Liver (tissue), 9 donors: ENCODE data around the gene FGFR3. TPM values are rescaled to one million over a fixed set of nuclear protein-coding genes. Genes with fewer than 3 reads are reported as not detected.

Experiments
- DNase-seq: peaks from one replicate; pipeline ENCODE4 v3.0.0-alpha.2; 2017; ENCODE audit warnings: low spot score
- H3K27ac ChIP-seq, 2 donors: one replicate each; pipeline ENCODE4 v1.7.0; 2013; ENCODE audit warnings: inconsistent platforms in 2 of 2, low read length in 2 of 2, control low read depth in 1 of 2, low read depth in 1 of 2, mild to moderate bottlenecking in 1 of 2
- H3K27me3 ChIP-seq, 4 donors: one replicate each; pipeline versions ENCODE4 v1.6.1 to v1.7.0; 2013; ENCODE audit warnings: low read length in 3 of 4, inconsistent platforms in 1 of 4, mild to moderate bottlenecking in 1 of 4, moderate library complexity in 1 of 4; ENCODE audit not compliant: control insufficient read depth in 4 of 4, insufficient read depth in 4 of 4
- H3K36me3 ChIP-seq, 4 donors: one replicate each; pipeline versions ENCODE4 v1.6.1 to v1.7.0; 2013; ENCODE audit warnings: low read length in 3 of 4, mild to moderate bottlenecking in 3 of 4, low read depth in 1 of 4, moderate library complexity in 1 of 4; ENCODE audit not compliant: control insufficient read depth in 4 of 4, insufficient read depth in 3 of 4
- H3K4me1 ChIP-seq, 4 donors: one replicate each; pipeline versions ENCODE4 v1.6.1 to v1.7.0; 2013; ENCODE audit warnings: low read length in 3 of 4, mild to moderate bottlenecking in 3 of 4, moderate library complexity in 1 of 4; ENCODE audit not compliant: control insufficient read depth in 4 of 4, insufficient read depth in 4 of 4
- H3K4me3 ChIP-seq, 3 donors: one replicate each; pipeline versions ENCODE4 v1.6.1 to v1.7.0; 2013; ENCODE audit warnings: low read length in 3 of 3, control low read depth in 1 of 3, low read depth in 1 of 3, mild to moderate bottlenecking in 1 of 3
- H3K9ac ChIP-seq, 2 donors: one replicate each; pipeline ENCODE4 v1.7.0; 2013; ENCODE audit warnings: low read length in 2 of 2, mild to moderate bottlenecking in 2 of 2, moderate library complexity in 2 of 2, control low read depth in 1 of 2, low read depth in 1 of 2
- H3K9me3 ChIP-seq, 4 donors: one replicate each; pipeline versions ENCODE4 v1.6.1 to v1.7.0; 2013; ENCODE audit warnings: low read length in 3 of 4; ENCODE audit not compliant: control insufficient read depth in 4 of 4
- CTCF ChIP-seq: fragments of 150-350 bp; IDR thresholded peaks from 2 replicates; pipeline ENCODE4 v1.5.1; 2017; ENCODE audit warnings: improper control_type of control experiment, low read depth, low read length; ENCODE audit not compliant: missing input control
- EGR1 ChIP-seq, 2 donors: IDR thresholded peaks; 2 replicates each; pipeline ENCODE4 v1.6.1; 2016 to 2018; ENCODE audit warnings: antibody characterized with exemption in 2 of 2, low read depth in 2 of 2
- FOXA1 ChIP-seq: IDR thresholded peaks from 2 replicates; pipeline ENCODE4 v1.6.1; 2016; ENCODE audit warnings: antibody characterized with exemption
- FOXA2 ChIP-seq: IDR thresholded peaks from 2 replicates; pipeline ENCODE4 v1.6.1; 2016; ENCODE audit warnings: antibody characterized with exemption
- GABPA ChIP-seq, 2 donors: IDR thresholded peaks in 1 of 2; conservative IDR thresholded peaks in 1 of 2; 2 replicates each; pipeline ENCODE4 v1.6.1; 2016; ENCODE audit warnings: antibody characterized with exemption in 2 of 2, mild to moderate bottlenecking in 1 of 2, moderate library complexity in 1 of 2
- HNF4A ChIP-seq, 2 donors: conservative IDR thresholded peaks; 2 replicates each; pipeline ENCODE4 v1.6.1; 2016; ENCODE audit warnings: antibody characterized with exemption in 2 of 2, mild to moderate bottlenecking in 2 of 2
- HNF4G ChIP-seq: IDR thresholded peaks from 2 replicates; pipeline ENCODE4 v1.6.1; 2016; ENCODE audit warnings: antibody characterized with exemption
- JUND ChIP-seq, 2 donors: IDR thresholded peaks; 2 replicates each; pipeline ENCODE4 v1.6.1; 2016; ENCODE audit warnings: antibody characterized with exemption in 2 of 2
- MAX ChIP-seq: IDR thresholded peaks from 2 replicates; pipeline ENCODE4 v1.6.1; 2016; ENCODE audit warnings: antibody characterized with exemption
- NR2F2 ChIP-seq: IDR thresholded peaks from 2 replicates; pipeline ENCODE4 v1.6.1; 2016; ENCODE audit warnings: antibody characterized with exemption
- RAD21 ChIP-seq, 2 donors: IDR thresholded peaks; 2 replicates each; pipeline ENCODE4 v1.6.1; 2016; ENCODE audit warnings: antibody characterized with exemption in 2 of 2, mild to moderate bottlenecking in 2 of 2
- REST ChIP-seq: IDR thresholded peaks from 2 replicates; pipeline ENCODE4 v1.6.1; 2016; ENCODE audit warnings: antibody characterized with exemption, mild to moderate bottlenecking
- RXRA ChIP-seq, 2 donors: IDR thresholded peaks; 2 replicates each; pipeline ENCODE4 v1.6.1; 2017 to 2018; ENCODE audit warnings: antibody characterized with exemption in 2 of 2, mild to moderate bottlenecking in 1 of 2
- SP1 ChIP-seq: IDR thresholded peaks from 2 replicates; pipeline ENCODE4 v1.6.1; 2018; ENCODE audit warnings: antibody characterized with exemption, mild to moderate bottlenecking
- TAF1 ChIP-seq: conservative IDR thresholded peaks from 2 replicates; pipeline ENCODE4 v1.6.1; 2016; ENCODE audit warnings: antibody characterized with exemption, mild to moderate bottlenecking
- YY1 ChIP-seq: IDR thresholded peaks from 2 replicates; pipeline ENCODE4 v1.6.1; 2016; ENCODE audit warnings: antibody characterized with exemption, mild to moderate bottlenecking
- WGBS: extraction: QIAGEN DNeasy Blood & Tissue Kit; methylation state at CpG from one replicate; pipeline ENCODE4 v1.1.7; 2013; 5-methylcytosine and 5-hydroxymethylcytosine counted together
- polyA plus RNA-seq, 2 donors: library from polyadenylated mRNA; stranded (reverse) in 1 of 2; unstranded in 1 of 2; fragments of 200-250 nt in 1 of 2; fragments of >200 nt in 1 of 2; fragmentation: Nextera tagmentation in 1 of 2; extraction: Ambion mirVana in 1 of 2; gene quantifications; one replicate each; pipeline versions ENCODE4 v1.2.1 to v1.2.3, GENCODE V29; 2013 to 2015
- total RNA-seq, 2 donors: library from RNA; depleted of rRNA; stranded (reverse); fragments of >200 nt; gene quantifications; one replicate each; pipeline ENCODE4 v1.2.3, GENCODE V29; 2014
- TF ChIP-seq, protein P1 (sequence below): IDR thresholded peaks from 2 replicates; pipeline ENCODE4 v1.6.1; 2016; ENCODE audit warnings: antibody characterized with exemption
- TF ChIP-seq, protein P2 (sequence below): IDR thresholded peaks from 2 replicates; pipeline ENCODE4 v1.6.1; 2016; ENCODE audit warnings: antibody characterized with exemption
- donor health status: healthy.
- donor health status: healthy.
- donor health status: healthy.
- donor health status: healthy.
- donor health status: healthy.

Gene FGFR3
- total and polyA plus RNA-seq, 4 donors = 5.6 to 40.0 (median 29.1) TPM

- no peaks in the 10 kb centered on the region for H3K27me3 ChIP-seq
- TF ChIP-seq, protein P1, sequence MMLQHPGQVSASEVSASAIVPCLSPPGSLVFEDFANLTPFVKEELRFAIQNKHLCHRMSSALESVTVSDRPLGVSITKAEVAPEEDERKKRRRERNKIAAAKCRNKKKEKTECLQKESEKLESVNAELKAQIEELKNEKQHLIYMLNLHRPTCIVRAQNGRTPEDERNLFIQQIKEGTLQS = no peak
- no peak for TF ChIP-seq YY1
- H3K9ac ChIP-seq = no peak overlapping the region
- H3K4me1 ChIP-seq = peaks cover 0 to 11% (median 3%) of the 10 kb centered on the region in 4 donors
- no peaks in the 10 kb centered on the region for H3K9me3 ChIP-seq
- WGBS = 96% methylated on average over 12 of the region's 12 CpGs
- no peak for DNase-seq
- H3K4me3 ChIP-seq = no peak overlapping the region
- H3K27ac ChIP-seq = no peak overlapping the region
- H3K36me3 ChIP-seq = peaks cover 8 to 59% (median 22%) of the 10 kb centered on the region in 4 donors
These were observed 30.4 kb downstream of the FGFR3 start for GRCh38 chr4:1823545-1823932.

GRCh38 chr4:1824746-1825145 is 31.7 kb downstream of the FGFR3 start:
- Histone ChIP-seq H3K4me1 (peaks cover 0 to 2% (median under 1%) of the 10 kb centered on the region in 4 donors), H3K27ac (no peak overlapping the region), H3K4me3 (no peak overlapping the region), H3K36me3 (peaks cover 8 to 55% (median 24%) of the 10 kb centered on the region in 4 donors), H3K9me3 (no peaks in the 10 kb centered on the region), H3K27me3 (no peaks in the 10 kb centered on the region), H3K9ac (no peak overlapping the region)
- WGBS = 93% methylated on average over 11 of the region's 11 CpGs
- DNase-seq = no peak
- TF ChIP-seq RAD21 (IDR thresholded peaks at IDR 0.05) = no peak

- Histone ChIP-seq H3K27me3 (no peaks in the 10 kb centered on the region), H3K4me3 (no peak overlapping the region), H3K4me1 (no peaks in the 10 kb centered on the region), H3K27ac (no peak overlapping the region), H3K36me3 (peaks cover 8 to 57% (median 24%) of the 10 kb centered on the region in 4 donors), H3K9me3 (no peaks in the 10 kb centered on the region), H3K9ac (no peak overlapping the region)
- WGBS = 91% methylated on average over 19 of the region's 19 CpGs
- DNase-seq = no peak
- TF ChIP-seq, protein P1 = no peak
- TF ChIP-seq RXRA (IDR thresholded peaks at IDR 0.05) (no peak), TAF1 (no peak), GABPA (IDR thresholded peaks at IDR 0.05 in 1 of 2, conservative IDR thresholded peaks at IDR 0.05 in 1 of 2) (no peak), FOXA2 (no peak), YY1 (no peak), SP1 (no peak), MAX (no peak), REST (no peak), EGR1 (IDR thresholded peaks at IDR 0.05; ENCODE audit: low read depth in 2 of 2) (no peak), CTCF (no peak), NR2F2 (no peak), RAD21 (IDR thresholded peaks at IDR 0.05) (no peak), JUND (IDR thresholded peaks at IDR 0.05) (no peak), HNF4G (no peak), HNF4A (conservative IDR thresholded peaks at IDR 0.05) (no peak), FOXA1 (no peak)
- TF ChIP-seq, protein P2, sequence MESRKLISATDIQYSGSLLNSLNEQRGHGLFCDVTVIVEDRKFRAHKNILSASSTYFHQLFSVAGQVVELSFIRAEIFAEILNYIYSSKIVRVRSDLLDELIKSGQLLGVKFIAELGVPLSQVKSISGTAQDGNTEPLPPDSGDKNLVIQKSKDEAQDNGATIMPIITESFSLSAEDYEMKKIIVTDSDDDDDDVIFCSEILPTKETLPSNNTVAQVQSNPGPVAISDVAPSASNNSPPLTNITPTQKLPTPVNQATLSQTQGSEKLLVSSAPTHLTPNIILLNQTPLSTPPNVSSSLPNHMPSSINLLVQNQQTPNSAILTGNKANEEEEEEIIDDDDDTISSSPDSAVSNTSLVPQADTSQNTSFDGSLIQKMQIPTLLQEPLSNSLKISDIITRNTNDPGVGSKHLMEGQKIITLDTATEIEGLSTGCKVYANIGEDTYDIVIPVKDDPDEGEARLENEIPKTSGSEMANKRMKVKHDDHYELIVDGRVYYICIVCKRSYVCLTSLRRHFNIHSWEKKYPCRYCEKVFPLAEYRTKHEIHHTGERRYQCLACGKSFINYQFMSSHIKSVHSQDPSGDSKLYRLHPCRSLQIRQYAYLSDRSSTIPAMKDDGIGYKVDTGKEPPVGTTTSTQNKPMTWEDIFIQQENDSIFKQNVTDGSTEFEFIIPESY = no peak
These were observed 32.2 kb downstream of the FGFR3 start for GRCh38 chr4:1825326-1825725.
